HL-60 (cell line): ENCODE data around the gene AFP.

ENCODE experiments used
- DNase-seq, 2 experiments: peaks; one replicate each; pipeline ENCODE4 v3.0.0-alpha.2; 2010 to 2020; ENCODE audit warnings: low read depth in 1 of 2, low spot score in 1 of 2
- H3K27ac ChIP-seq: fragments of 250-450 bp; sonication (Bioruptor Pico); replicated peaks from 2 replicates; pipeline ENCODE4 v1.5.1; 2020; ENCODE audit warnings: mild to moderate bottlenecking, moderate library complexity
- H3K27me3 ChIP-seq: fragments of 250-450 bp; sonication (Bioruptor Pico); 2 replicates; pipeline ENCODE4 v1.5.1; 2021; ENCODE audit warnings: mild to moderate bottlenecking, moderate library complexity; ENCODE audit not compliant: insufficient read depth, poor library complexity, severe bottlenecking
- H3K4me3 ChIP-seq: replicated peaks from 2 replicates; pipeline ENCODE4 v1.5.1; 2011; ENCODE audit warnings: mild to moderate bottlenecking, control low read depth, low read length; ENCODE audit not compliant: insufficient read depth
- GABPA ChIP-seq: IDR thresholded peaks from 2 replicates; pipeline ENCODE4 v1.6.1; 2012; ENCODE audit warnings: low read depth
- POLR2AphosphoS5 ChIP-seq: IDR thresholded peaks from 2 replicates; pipeline ENCODE4 v1.6.1; 2012; ENCODE audit warnings: low read depth
- SPI1 ChIP-seq: IDR thresholded peaks from 2 replicates; pipeline ENCODE4 v1.6.1; 2012; ENCODE audit warnings: low read depth, mild to moderate bottlenecking, borderline replicate concordance
- TF ChIP-seq, protein P1 (sequence below): IDR thresholded peaks from one replicate; pipeline ENCODE4 v1.5.1; 2011; ENCODE audit warnings: low read length, control low read depth, inconsistent platforms; ENCODE audit not compliant: insufficient read depth
- TF ChIP-seq, protein P2 (sequence below): IDR thresholded peaks from 2 replicates; pipeline ENCODE4 v1.6.1; 2012; ENCODE audit warnings: low read depth; ENCODE audit not compliant: insufficient replicate concordance

AFP gene

DNA sequence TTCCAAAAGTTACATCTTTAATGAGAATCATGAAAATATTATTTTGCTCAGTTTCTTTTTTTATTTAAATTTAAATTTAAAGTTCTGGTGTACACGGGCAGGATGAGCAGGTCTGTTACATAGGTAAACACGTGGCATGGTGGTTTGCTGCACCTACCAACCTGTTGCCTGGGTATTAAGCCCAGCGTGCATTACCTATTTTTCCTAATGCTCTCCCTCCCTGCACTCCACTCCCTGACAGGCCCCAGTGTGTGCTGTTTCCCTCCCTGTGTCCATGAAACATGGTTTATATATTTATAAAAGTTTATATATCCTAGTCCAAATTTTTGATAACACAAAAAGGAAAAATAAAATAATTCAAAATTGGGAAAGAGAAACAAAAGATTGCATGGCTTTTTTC is 4.0 kb downstream of the AFP start:
- Histone ChIP-seq H3K4me3 (no peak overlapping the region), H3K27me3 (peaks cover 12% of the 10 kb centered on the region), H3K27ac (no peak overlapping the region)
- DNase-seq: no peak
- TF ChIP-seq, protein P1, sequence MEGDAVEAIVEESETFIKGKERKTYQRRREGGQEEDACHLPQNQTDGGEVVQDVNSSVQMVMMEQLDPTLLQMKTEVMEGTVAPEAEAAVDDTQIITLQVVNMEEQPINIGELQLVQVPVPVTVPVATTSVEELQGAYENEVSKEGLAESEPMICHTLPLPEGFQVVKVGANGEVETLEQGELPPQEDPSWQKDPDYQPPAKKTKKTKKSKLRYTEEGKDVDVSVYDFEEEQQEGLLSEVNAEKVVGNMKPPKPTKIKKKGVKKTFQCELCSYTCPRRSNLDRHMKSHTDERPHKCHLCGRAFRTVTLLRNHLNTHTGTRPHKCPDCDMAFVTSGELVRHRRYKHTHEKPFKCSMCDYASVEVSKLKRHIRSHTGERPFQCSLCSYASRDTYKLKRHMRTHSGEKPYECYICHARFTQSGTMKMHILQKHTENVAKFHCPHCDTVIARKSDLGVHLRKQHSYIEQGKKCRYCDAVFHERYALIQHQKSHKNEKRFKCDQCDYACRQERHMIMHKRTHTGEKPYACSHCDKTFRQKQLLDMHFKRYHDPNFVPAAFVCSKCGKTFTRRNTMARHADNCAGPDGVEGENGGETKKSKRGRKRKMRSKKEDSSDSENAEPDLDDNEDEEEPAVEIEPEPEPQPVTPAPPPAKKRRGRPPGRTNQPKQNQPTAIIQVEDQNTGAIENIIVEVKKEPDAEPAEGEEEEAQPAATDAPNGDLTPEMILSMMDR: no peak
- TF ChIP-seq, protein P2, sequence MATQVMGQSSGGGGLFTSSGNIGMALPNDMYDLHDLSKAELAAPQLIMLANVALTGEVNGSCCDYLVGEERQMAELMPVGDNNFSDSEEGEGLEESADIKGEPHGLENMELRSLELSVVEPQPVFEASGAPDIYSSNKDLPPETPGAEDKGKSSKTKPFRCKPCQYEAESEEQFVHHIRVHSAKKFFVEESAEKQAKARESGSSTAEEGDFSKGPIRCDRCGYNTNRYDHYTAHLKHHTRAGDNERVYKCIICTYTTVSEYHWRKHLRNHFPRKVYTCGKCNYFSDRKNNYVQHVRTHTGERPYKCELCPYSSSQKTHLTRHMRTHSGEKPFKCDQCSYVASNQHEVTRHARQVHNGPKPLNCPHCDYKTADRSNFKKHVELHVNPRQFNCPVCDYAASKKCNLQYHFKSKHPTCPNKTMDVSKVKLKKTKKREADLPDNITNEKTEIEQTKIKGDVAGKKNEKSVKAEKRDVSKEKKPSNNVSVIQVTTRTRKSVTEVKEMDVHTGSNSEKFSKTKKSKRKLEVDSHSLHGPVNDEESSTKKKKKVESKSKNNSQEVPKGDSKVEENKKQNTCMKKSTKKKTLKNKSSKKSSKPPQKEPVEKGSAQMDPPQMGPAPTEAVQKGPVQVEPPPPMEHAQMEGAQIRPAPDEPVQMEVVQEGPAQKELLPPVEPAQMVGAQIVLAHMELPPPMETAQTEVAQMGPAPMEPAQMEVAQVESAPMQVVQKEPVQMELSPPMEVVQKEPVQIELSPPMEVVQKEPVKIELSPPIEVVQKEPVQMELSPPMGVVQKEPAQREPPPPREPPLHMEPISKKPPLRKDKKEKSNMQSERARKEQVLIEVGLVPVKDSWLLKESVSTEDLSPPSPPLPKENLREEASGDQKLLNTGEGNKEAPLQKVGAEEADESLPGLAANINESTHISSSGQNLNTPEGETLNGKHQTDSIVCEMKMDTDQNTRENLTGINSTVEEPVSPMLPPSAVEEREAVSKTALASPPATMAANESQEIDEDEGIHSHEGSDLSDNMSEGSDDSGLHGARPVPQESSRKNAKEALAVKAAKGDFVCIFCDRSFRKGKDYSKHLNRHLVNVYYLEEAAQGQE: no peak
- TF ChIP-seq SPI1: no peak
- no peak for TF ChIP-seq POLR2AphosphoS5

DNA sequence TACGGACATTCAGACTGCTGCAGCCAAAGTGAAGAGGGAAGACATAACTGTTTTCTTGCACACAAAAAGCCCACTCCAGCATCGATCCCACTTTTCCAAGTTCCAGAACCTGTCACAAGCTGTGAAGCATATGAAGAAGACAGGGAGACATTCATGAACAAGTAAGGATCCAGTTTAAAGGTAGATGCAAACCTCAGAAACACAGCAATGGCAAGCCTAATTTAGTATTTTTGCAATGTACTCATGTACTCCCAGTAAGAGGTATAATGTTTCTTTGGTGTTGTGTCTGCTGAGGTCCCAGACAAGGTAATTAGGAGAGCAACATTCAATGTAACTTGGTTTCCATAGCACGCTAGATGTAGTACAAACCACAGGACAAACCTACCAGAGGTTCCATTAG is 4.6 kb downstream of the AFP start:
- no peak for DNase-seq
- no peak overlapping the region for H3K27ac ChIP-seq
- TF ChIP-seq, protein P2: no peak
- no peak for TF ChIP-seq POLR2AphosphoS5
- TF ChIP-seq GABPA: no peak
- TF ChIP-seq, protein P1: no peak
- TF ChIP-seq SPI1: no peak
- no peak overlapping the region for H3K4me3 ChIP-seq
- peaks cover 13% of the 10 kb centered on the region for H3K27me3 ChIP-seq

DNA sequence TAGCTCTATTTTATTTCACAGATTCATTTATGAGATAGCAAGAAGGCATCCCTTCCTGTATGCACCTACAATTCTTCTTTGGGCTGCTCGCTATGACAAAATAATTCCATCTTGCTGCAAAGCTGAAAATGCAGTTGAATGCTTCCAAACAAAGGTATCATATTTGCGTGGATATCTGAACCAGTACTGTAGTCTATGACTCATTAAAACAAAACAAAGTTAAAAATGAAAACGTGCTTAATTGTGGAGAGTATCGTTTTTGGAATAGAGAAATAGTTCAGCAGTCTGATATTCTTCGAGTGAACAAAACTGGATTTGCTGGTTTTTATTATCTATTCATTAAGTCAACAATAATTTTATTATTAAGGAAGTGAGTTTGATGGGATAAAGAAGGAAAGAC is 6.3 kb downstream of the AFP start:
- TF ChIP-seq SPI1 (no peak), GABPA (no peak), POLR2AphosphoS5 (no peak)
- TF ChIP-seq, protein P1: no peak
- TF ChIP-seq, protein P2: no peak
- no peak overlapping the region for H3K27ac ChIP-seq
- no peak overlapping the region for H3K4me3 ChIP-seq
- peaks cover 8% of the 10 kb centered on the region for H3K27me3 ChIP-seq
- no peak for DNase-seq
